Testis (tissue), 3 donors: ENCODE measurements around the gene COPB2. TPM values are rescaled to one million over a fixed set of nuclear protein-coding genes. Genes with fewer than 3 reads are reported as not detected.

Experiments
- DNase-seq: peaks from one replicate; pipeline ENCODE4 v3.0.0-alpha.2; 2019
- H3K27ac ChIP-seq, 2 donors: fragments of 200-600 bp; sonication (generic); one replicate each; pipeline ENCODE4 v1.5.1; 2019
- H3K27me3 ChIP-seq: fragments of 200-600 bp; sonication (generic); one replicate; pipeline ENCODE4 v1.5.1; 2019
- H3K36me3 ChIP-seq: fragments of 200-600 bp; sonication (generic); one replicate; pipeline ENCODE4 v1.5.1; 2017; ENCODE audit warnings: low read depth; ENCODE audit errors: missing control alignments
- H3K4me1 ChIP-seq: fragments of 200-600 bp; sonication (generic); one replicate; pipeline ENCODE4 v1.5.1; 2019
- H3K4me3 ChIP-seq, 2 donors: fragments of 200-600 bp; sonication (generic); one replicate each; pipeline ENCODE4 v1.5.1; 2017 to 2019
- H3K9me3 ChIP-seq: fragments of 200-600 bp; sonication (generic); one replicate; pipeline ENCODE4 v1.5.1; 2017
- POLR2A ChIP-seq: fragments of 450-650 bp; IDR thresholded peaks from one replicate; pipeline ENCODE4 v1.6.1; 2017; ENCODE audit warnings: antibody characterized with exemption, mild to moderate bottlenecking, moderate library complexity
- WGBS, 2 donors: methylation state at CpG; one replicate each; pipeline ENCODE4 v1.1.5; 2018; 5-methylcytosine and 5-hydroxymethylcytosine counted together
- intact Hi-C: fragments of 100-400 bp; cut with DNase I; formaldehyde crosslinking; loops from one replicate; pipeline ENCODE4 v1.15.1; 2023; ENCODE audit warnings: low total_unique reads
- polyA plus RNA-seq: library from polyadenylated mRNA; stranded (reverse); fragments of 350-450 nt; fragmentation: Illumina TruSeq; extraction: RNeasy Lipid Tissue Mini Kit (QIAGEN cat#74804); gene quantifications from one replicate; pipeline ENCODE4 v1.2.3, GENCODE V29; 2014; ENCODE audit warnings: low read depth, low replicate concordance; ENCODE audit not compliant: insufficient read depth
- small RNA-seq, 2 donors: library from RNA; depleted of rRNA; stranded (forward); fragments of <200 nt; gene quantifications; one replicate each; pipeline ENCODE3, GENCODE V24; 2016
- total RNA-seq, 2 donors: library from RNA; depleted of rRNA; stranded (reverse); fragments of >200 nt; gene quantifications; one replicate each; pipeline ENCODE4 v1.2.3, GENCODE V29; 2016
- TF ChIP-seq, protein P1 (sequence below), 3 experiments: fragments of 450-650 bp in 2 of 3; fragments of 200-600 bp in 1 of 3; sonication (generic) in 1 of 3; IDR thresholded peaks; one replicate each; pipeline ENCODE4 v1.5.1; 2016 to 2019; ENCODE audit warnings: antibody characterized with exemption in 3 of 3, mild to moderate bottlenecking in 2 of 3, moderate library complexity in 1 of 3

Gene COPB2
- total and polyA plus RNA-seq, 3 donors from 2014 or later: 63.5 to 76.5 (median 73.8) TPM

DNA sequence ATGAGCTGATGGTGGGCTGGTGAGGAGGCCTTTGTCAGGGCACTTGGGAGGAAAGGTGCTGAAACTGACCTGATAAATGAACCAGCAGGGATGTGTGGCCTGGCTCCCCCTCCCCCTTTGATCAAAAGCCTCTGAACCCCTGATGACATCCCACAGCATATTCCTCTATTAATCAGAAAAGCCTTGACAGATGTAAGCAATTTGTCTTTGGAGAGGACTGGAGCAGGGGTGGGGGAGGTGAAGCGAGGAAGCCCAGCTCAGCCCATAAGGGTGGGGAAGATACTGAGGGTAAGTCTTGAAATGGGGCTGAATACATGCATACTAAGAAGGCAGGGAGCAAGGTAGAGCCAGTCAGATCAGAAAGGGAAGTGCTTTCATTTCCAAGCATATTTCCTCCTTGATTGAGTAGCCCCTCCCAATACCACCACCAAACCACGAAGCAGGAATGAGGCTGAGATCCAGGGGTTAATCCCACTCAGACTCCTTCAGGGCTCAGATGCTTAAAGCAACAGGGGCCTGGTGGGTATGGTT, 80.3 kb downstream of the COPB2 start:
- no peak overlapping the region for H3K27ac ChIP-seq
- intact Hi-C loops: no loop called here

DNA sequence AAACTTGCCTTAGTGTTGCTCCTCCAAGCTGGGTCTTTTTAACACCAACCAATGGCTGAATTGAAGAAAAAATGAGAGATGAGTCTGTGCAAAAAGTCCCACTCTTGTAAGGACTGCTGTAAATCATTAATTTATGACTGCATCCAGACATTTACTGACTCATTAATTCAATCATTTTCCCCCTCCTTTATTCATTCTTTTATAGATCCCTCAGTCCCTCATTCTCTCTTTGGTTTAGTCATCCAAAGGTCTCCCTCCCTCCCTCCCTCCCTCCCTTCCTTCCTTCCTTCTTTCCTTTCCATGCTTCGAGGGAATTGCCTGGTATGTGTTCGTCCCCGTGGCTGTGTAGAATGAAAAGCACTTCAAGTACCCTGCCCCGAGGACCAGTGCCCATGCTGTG, 80.9 kb downstream of the COPB2 start:
- no peaks in the 10 kb centered on the region for H3K4me1 ChIP-seq
- no peak overlapping the region for H3K27ac ChIP-seq
- TF ChIP-seq POLR2A: no peak
- TF ChIP-seq, protein P1, sequence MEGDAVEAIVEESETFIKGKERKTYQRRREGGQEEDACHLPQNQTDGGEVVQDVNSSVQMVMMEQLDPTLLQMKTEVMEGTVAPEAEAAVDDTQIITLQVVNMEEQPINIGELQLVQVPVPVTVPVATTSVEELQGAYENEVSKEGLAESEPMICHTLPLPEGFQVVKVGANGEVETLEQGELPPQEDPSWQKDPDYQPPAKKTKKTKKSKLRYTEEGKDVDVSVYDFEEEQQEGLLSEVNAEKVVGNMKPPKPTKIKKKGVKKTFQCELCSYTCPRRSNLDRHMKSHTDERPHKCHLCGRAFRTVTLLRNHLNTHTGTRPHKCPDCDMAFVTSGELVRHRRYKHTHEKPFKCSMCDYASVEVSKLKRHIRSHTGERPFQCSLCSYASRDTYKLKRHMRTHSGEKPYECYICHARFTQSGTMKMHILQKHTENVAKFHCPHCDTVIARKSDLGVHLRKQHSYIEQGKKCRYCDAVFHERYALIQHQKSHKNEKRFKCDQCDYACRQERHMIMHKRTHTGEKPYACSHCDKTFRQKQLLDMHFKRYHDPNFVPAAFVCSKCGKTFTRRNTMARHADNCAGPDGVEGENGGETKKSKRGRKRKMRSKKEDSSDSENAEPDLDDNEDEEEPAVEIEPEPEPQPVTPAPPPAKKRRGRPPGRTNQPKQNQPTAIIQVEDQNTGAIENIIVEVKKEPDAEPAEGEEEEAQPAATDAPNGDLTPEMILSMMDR (IDR thresholded peaks at IDR 0.05): no peak
- H3K4me3 ChIP-seq: no peak overlapping the region
- WGBS, 2 donors: 81% methylated on average over 4 of the region's 4 CpGs
- no peaks in the 10 kb centered on the region for H3K36me3 ChIP-seq
- no peaks in the 10 kb centered on the region for H3K9me3 ChIP-seq
- H3K27me3 ChIP-seq: no peaks in the 10 kb centered on the region
- intact Hi-C loops: no loop called here
- DNase-seq: no peak

More for the DNA sequence above, 80.3 kb downstream of the COPB2 start:
- Histone ChIP-seq H3K36me3 (no peaks in the 10 kb centered on the region), H3K4me3 (no peak overlapping the region), H3K27me3 (no peaks in the 10 kb centered on the region), H3K4me1 (no peaks in the 10 kb centered on the region), H3K9me3 (no peaks in the 10 kb centered on the region)
- DNase-seq: no peak
- no peak for TF ChIP-seq POLR2A
- TF ChIP-seq, protein P1 (IDR thresholded peaks at IDR 0.05): no peak
- WGBS, 2 donors: 77 to 84% methylated on average over 2 of the region's 2 CpGs

DNA sequence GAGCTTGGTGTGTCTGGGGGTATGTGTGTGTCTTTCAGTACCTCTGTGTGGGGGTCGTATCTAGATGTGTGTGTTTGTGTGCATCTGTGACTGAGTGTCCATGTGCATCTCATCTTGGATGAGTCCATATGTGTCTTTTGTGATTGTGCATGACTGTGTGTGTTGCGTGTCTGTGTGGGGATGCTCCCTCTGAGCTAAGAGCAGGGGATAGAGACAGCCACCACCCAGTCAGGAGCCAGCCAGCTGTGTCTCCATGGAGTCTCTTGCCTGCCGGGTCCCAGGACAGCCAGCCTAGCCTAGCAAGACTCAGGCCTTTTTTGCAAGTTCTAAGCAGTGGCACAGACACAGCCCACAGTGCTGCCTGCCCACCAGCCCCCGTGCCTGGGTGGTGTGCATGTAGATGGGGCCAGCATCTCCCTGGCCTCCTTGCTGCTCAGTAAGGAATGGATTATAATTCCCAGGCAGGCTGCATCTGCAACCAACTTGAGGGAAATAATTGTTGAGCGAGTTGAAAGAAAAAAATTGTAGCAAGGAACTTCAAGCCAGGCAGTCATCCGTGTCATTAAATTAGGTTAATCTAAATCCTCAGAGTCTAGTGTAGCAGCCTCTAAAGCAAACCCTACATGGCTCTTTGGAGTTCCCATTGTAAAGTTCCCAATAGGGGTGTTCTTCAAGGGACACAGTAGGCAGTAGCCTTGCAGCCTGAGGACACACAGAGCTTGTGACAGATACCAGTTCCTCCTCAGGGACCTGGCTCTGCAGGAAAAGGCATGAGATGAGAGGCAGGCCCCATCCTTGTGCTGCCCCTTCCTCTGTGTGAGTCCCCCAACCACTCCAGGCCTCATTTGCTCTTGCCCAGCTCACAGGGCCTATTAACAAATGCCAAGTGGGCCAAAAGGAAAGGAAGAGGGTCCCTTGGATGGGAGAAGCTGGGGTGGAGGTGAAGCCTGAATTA, 81.6 kb downstream of the COPB2 start:
- no peaks in the 10 kb centered on the region for H3K9me3 ChIP-seq
- DNase-seq: no peak
- no peak overlapping the region for H3K27ac ChIP-seq
- TF ChIP-seq, protein P1 (IDR thresholded peaks at IDR 0.05): no peak
- no peak for TF ChIP-seq POLR2A
- WGBS, 2 donors: 74 to 96% methylated on average over 3 to 6 of the region's 6 CpGs
- H3K27me3 ChIP-seq: no peaks in the 10 kb centered on the region
- H3K4me3 ChIP-seq: no peak overlapping the region
- intact Hi-C loops: no loop called here
- no peaks in the 10 kb centered on the region for H3K4me1 ChIP-seq
- H3K36me3 ChIP-seq: no peaks in the 10 kb centered on the region

Small RNA genes within 50 kb of the gene (small RNA-seq; reads per million reads assigned to genes)
- 0 reads per million in 2 donors for gene RF00026

Other genes with a start within 250 kb of the COPB2 start
- gene MRPS22, start 45.6 kb downstream of the COPB2 start, total RNA-seq: 10 to 100 TPM; 61.1 to 63.4 TPM
- gene MRPS22, start 45.6 kb downstream of the COPB2 start, polyA plus RNA-seq: 95.8 TPM
- not detected for gene RBP2, start 86.9 kb upstream of the COPB2 start, total RNA-seq
- not detected for gene RBP2, start 86.9 kb upstream of the COPB2 start, polyA plus RNA-seq
- 10 to 100 TPM; 84.6 to 91.6 TPM for gene RBP1, start 150.1 kb upstream of the COPB2 start, total RNA-seq
- 168 TPM for gene RBP1, start 150.1 kb upstream of the COPB2 start, polyA plus RNA-seq